ENCODE measurements around the gene TUBGCP5.

The TUBGCP5 gene

DNA sequence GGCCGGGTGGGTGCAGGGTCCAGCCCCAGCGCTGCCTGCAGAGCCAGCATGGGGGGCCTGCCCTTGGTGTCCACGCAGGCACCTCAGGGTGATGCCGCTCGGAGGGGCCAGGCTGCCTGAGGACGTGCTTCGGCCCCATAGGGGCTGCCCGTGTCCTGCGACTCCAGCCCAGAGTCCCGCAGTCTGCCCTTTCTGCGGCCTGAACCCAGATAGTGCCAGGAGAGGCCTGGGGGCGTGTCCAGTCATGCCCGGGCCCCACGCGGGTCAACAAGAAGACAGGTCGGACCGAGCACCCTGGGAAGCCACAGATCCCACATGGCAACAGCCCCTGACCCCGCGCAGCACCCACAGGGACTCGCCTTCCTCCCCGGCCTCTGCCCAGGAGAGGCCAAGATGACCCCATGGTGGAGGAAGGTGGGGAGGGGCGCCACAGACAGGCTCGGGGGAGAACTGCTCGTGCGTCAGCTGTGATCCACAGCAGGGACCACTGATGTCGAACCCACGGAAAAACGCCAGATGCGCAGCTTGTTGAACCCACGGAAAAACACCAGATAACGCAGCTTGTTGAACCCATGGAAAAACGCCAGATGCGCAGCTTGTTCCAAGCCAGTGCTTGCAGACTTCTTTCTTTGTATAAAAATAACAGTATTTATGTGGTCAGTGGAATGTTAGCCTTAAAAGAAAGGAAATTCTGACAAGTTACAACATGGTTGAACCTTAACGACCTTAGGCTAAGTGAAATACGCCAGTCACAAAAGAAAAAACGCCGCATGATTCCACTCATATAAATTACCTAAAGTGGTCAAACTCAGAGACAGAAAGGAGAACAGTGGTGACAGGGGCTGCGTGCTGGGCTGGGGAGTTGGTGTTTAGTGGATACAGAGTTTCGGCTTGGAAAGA lies 87.7 kb downstream of the TUBGCP5 start:
- no peak overlapping the region for H3K4me2 ChIP-seq (ENCODE audit: low read depth, low read length, poor library complexity, severe bottlenecking)
- no peak overlapping the region for H3K4me3 ChIP-seq (ENCODE audit: insufficient read depth, low read length, poor library complexity, severe bottlenecking)
- no peak overlapping the region for H2AFZ ChIP-seq (ENCODE audit: low read depth, low read length, severe bottlenecking)
- no peak overlapping the region for H3K9ac ChIP-seq (ENCODE audit: low read length)
- no peak overlapping the region for H3K27ac ChIP-seq (ENCODE audit: low read depth, low read length)
- H3F3A ChIP-seq (ENCODE audit: insufficient read depth): no peaks in the 10 kb centered on the region
- H3K27me3 ChIP-seq (ENCODE audit: low read length): no peaks in the 10 kb centered on the region
- no peaks in the 10 kb centered on the region for H4K20me1 ChIP-seq (ENCODE audit: low read depth, low read length)
- no peaks in the 10 kb centered on the region for H3K9me2 ChIP-seq (replicated peaks; ENCODE audit: insufficient read depth, low read length)
- no peaks in the 10 kb centered on the region for H3K36me3 ChIP-seq (ENCODE audit: low read length)
- H3K9me3 ChIP-seq (ENCODE audit: insufficient read depth, low read length): no peaks in the 10 kb centered on the region
- no peak for TF ChIP-seq EZH2phosphoT487 (conservative IDR thresholded peaks at IDR 0.05; ENCODE audit: low read length)
- no peak for TF ChIP-seq CTCF (IDR thresholded peaks at IDR 0.05; ENCODE audit: insufficient read depth, low read length, poor library complexity, severe bottlenecking)
- no peaks in the 10 kb centered on the region for H3K79me2 ChIP-seq (ENCODE audit: insufficient read depth, low read length)

GRCh38 chr15:22951031-22951380 lies 88.4 kb downstream of the TUBGCP5 start:
- no peaks in the 10 kb centered on the region for H4K20me1 ChIP-seq (ENCODE audit: low read depth, low read length)
- no peak overlapping the region for H3K4me2 ChIP-seq (ENCODE audit: low read depth, low read length, poor library complexity, severe bottlenecking)
- H2AFZ ChIP-seq (ENCODE audit: low read depth, low read length, severe bottlenecking): no peak overlapping the region
- H3K36me3 ChIP-seq (ENCODE audit: low read length): no peaks in the 10 kb centered on the region
- no peak overlapping the region for H3K27ac ChIP-seq (ENCODE audit: low read depth, low read length)
- no peak overlapping the region for H3K9ac ChIP-seq (ENCODE audit: low read length)
- no peaks in the 10 kb centered on the region for H3K79me2 ChIP-seq (ENCODE audit: insufficient read depth, low read length)
- no peaks in the 10 kb centered on the region for H3K27me3 ChIP-seq (ENCODE audit: low read length)
- no peaks in the 10 kb centered on the region for H3F3A ChIP-seq (ENCODE audit: insufficient read depth)
- H3K9me2 ChIP-seq (replicated peaks; ENCODE audit: insufficient read depth, low read length): no peaks in the 10 kb centered on the region
- TF ChIP-seq EZH2phosphoT487 (conservative IDR thresholded peaks at IDR 0.05; ENCODE audit: low read length) (no peak), CTCF (IDR thresholded peaks at IDR 0.05; ENCODE audit: insufficient read depth, low read length, poor library complexity, severe bottlenecking) (no peak)
- H3K4me3 ChIP-seq (ENCODE audit: insufficient read depth, low read length, poor library complexity, severe bottlenecking): no peak overlapping the region
- H3K9me3 ChIP-seq (ENCODE audit: insufficient read depth, low read length): no peaks in the 10 kb centered on the region

- H3K27me3 ChIP-seq (ENCODE audit: low read length): no peaks in the 10 kb centered on the region
- H2AFZ ChIP-seq (ENCODE audit: low read depth, low read length, severe bottlenecking): no peak overlapping the region
- no peaks in the 10 kb centered on the region for H3F3A ChIP-seq (ENCODE audit: insufficient read depth)
- no peak overlapping the region for H3K27ac ChIP-seq (ENCODE audit: low read depth, low read length)
- H3K4me3 ChIP-seq (ENCODE audit: insufficient read depth, low read length, poor library complexity, severe bottlenecking): no peak overlapping the region
- no peak overlapping the region for H3K4me2 ChIP-seq (ENCODE audit: low read depth, low read length, poor library complexity, severe bottlenecking)
- H4K20me1 ChIP-seq (ENCODE audit: low read depth, low read length): no peaks in the 10 kb centered on the region
- H3K79me2 ChIP-seq (ENCODE audit: insufficient read depth, low read length): no peaks in the 10 kb centered on the region
- no peaks in the 10 kb centered on the region for H3K36me3 ChIP-seq (ENCODE audit: low read length)
- no peak overlapping the region for H3K9ac ChIP-seq (ENCODE audit: low read length)
- H3K9me2 ChIP-seq (replicated peaks; ENCODE audit: insufficient read depth, low read length): no peaks in the 10 kb centered on the region
- H3K9me3 ChIP-seq (ENCODE audit: insufficient read depth, low read length): no peaks in the 10 kb centered on the region
- TF ChIP-seq EZH2phosphoT487 (conservative IDR thresholded peaks at IDR 0.05; ENCODE audit: low read length): no peak
- TF ChIP-seq CTCF (IDR thresholded peaks at IDR 0.05; ENCODE audit: insufficient read depth, low read length, poor library complexity, severe bottlenecking): no peak
Measured at GRCh38 chr15:22950256-22950990, 88.9 kb downstream of the TUBGCP5 start.
